NCI-H345 treated with DMSO at 0.1 percent for 48 hours (cell line): ENCODE measurements around the gene SAA4.
"Not testable (repeated sequence)": the region's sequence is repeated elsewhere in the genome, so short reads cannot be mapped to it uniquely, and the experiment has no call there.

Experiments used
- DNase-seq: peaks from one replicate; lab custom pipeline; 2025; ENCODE audit not compliant: unreplicated experiment; lab: John Stamatoyannopoulos, UW

The SAA4 gene, protein sequence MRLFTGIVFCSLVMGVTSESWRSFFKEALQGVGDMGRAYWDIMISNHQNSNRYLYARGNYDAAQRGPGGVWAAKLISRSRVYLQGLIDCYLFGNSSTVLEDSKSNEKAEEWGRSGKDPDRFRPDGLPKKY

DNA sequence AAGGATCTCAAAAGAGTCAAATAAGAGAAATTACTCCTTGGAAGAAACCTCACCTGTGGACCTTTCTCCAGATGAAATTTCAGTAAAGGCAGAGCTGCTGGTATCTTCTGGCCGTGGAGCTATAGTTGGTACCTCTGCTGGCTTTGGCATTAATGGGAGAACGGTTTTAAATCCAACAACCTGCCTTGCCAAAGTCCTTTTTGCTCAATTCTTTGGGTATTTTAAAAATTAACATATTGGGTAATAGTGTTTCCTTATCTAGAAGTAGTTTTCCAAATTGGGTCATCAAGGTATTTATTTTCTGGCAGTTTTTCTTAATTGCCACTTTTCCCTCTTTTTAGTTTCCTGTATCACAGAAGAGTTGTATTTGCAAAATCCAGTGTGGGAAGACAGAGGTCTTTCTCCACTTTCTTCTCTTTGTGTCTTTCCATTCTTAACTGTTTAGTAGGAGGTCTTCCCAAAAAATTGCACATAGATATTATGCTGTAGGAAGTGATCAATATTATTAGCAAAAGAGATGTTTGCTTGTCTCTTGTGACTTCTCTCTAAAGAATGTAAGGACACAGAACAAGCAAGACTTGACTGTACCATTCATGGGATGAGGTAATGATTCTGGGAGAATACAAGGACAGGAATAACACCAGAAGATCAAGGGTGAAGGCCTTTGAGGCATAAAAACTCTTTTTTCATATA is at the start of gene SAA4:
SAA4 (minus strand) TSS at position 139 of the 693 bp plus-strand sequence. CDS start 876 bp downstream, outside the sequence.
- DNase-seq = no peak

DNA sequence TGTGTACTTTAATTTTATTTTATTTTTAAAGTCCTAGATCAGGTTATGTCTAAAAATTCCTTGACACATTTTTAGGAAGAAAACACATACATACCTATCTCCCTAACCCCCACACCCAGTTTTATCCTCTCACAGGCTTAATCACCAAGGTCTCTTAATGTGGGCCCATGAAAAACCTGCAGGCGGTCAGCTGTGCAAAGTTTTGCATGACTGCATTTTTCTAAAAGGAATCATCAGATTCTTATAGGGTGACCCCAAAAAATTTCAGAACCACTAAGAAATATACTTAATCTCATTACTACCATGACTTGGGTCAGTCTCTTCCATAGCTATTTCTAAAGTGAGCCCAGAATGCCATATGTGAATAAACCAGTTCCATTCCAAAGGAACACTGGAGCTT is 49.2 kb upstream of the SAA4 start:
- no peak for DNase-seq

DNA sequence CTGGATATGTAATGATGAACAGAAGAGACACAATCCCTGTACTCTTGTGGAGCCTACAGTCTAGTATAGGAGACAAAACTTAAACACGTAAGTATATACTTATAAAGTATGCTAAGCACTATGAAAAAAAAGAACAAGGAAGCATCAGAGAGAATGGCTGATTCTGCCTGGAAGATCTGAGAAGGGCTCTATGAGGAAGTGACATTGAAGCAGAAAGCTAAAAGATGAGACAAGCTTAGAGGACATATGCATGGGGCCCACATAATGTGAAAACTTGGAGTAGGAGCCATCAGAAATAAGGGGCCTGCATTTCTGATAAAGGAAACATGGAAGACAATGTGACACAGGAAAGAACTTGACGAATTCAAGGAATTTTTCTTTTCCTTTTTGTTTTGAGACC is 46.0 kb upstream of the SAA4 start:
- DNase-seq = no peak

DNA sequence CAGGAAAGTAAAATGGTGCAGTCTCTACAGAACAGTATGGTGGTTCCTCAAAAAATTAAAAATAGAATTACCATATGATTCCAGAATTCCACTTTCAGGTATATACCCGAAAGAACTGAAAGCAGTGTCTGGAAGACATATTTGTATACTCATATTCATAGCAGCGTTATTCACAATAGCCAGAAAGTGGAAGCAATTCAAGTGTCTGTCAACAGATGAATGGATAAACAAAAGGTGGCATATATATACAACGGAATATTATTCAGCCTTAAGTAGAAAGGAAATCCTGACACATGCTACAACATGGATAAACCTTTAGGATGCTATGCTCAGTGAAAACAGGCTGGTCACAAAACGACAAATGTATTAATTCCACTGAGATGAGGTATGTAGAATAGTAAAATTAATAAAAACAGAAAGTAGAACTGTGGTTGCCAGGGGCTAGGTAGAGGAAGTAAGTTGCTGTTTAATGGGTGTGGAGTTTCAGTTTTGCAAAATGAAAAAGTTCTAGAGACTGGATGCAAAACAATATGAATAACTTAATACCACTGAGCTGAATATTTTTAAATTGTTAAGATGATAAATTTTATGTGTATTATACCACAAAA is 43.9 kb upstream of the SAA4 start:
- DNase-seq = no peak

DNA sequence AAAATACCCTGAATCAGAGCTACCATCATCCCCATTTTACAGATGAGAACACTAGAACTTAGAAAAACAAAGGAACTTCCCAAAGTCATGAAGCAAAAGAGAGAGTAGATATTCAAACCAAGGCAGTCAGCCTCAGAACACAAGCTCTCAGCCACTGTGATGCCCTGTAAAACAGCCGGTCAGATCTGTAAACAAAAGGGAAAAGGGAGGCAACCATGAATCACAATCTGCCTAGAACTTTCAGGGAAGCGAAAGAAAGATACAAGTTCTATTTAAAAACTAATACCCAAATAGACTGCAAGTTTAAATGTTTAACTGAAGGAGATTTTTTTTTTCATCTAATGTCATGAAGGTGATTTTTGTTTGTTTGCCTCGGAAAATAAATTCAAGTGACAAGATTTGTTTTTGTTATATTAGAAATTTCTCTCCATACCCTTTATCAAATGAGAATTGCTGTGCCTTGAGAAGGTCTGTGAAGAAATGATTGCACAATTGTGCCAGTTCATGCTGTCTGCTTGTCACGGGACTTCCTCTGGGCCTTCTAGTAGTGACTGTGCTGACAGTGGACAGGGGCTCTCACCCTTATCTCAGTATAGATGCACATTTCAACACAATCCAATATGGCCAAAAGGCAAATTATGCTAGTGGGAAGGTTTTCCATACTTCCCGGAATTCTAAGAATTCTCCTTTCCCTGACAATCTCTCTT is 41.1 kb upstream of the SAA4 start:
- DNase-seq = no peak

DNA sequence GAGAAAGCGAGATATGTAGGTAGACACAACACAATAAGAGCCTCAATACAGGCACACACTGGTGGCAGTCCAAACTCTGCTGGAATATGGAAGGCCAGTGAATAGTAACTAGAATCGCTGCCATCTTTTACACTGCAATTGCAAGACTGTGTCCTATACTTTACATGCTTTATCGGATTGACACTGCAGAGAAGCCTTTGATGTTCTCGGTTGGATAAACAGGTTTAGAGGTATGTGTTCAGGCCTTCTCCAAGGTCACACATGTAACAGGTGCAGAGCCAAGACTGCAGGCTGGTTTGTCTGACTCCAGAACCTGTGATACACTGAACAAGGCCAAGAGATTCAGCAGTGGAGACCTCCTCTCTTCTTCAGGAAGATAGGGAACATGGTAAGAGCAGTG is 34.6 kb upstream of the SAA4 start:
- no peak for DNase-seq

DNA sequence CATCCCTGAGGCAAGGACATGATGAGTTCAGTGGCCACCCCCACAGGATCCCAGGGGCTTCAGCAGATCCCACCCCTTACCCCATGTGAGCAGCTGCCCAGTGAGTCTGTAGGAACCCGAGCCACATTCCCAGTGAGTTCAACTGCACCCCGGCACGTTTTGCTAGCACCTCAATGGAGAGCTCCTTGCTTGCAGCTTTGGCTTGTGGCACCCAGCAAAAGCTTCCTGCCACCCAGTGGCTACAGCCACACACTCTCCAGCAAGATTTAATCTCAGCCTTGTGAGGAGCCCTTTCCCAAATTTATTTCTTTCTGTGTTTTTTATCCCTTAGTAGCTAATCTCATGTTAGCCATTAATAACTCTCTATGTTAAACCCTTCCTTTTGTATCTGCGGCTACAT is 33.5 kb upstream of the SAA4 start:
- DNase-seq = no peak

DNA sequence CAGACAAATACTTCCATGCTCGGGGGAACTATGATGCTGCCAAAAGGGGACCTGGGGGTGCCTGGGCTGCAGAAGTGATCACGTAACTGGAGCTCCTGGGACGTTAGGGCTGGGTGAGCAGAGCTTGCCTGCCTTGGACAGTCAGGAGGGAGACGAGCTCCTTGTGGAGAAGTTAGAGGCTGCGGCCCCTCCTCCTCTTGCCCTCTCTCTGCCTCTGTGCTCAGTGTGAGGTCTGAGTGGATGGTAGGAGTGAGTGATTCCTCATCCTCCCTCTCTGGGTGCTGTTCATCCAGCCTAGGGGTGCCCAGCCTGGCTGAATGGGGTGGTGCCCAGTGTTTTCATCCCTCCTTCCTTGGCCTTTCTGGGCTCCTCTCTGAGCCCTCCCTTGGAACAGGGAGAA is 32.6 kb upstream of the SAA4 start:
- DNase-seq = not testable (repeated sequence)

DNA sequence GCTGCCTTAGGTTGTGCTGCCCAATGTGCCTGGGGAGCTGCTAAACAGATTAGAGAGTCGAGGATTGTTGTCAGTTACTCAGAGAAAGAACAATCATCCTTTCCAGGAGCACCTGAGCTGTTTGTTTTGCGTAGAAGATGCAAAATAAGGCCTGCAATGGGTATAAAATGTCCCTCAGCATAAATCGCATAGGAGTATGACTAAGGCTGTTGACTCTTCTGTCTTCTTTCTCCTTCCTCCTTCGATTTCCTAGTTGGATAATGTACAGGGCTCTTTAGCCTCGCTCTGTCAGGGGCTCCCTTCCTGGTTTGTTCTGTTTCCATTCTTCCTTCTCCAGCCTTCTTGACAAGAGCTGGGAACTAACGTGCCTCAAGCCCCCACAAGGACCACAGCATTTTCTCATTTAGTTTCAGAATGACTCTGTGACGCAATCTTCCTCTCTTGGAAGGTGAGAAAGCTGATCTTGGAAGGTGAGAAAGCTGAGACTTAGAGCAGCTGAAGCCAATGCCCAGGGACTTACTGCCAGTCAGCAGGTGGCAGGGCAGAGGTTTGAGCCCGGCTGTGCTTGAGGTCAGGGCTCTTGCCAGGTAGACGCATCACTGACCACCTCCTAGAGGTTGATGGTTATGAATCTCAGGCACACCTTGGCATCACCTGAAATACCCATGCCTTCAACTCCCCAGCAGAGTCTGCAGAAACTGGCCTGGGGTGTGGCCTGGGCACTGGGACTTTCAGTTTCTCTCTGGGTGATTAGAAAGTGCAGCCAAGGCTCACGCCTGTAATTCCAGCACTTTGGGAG is 30.9 kb upstream of the SAA4 start:
- not testable (repeated sequence) for DNase-seq

DNA sequence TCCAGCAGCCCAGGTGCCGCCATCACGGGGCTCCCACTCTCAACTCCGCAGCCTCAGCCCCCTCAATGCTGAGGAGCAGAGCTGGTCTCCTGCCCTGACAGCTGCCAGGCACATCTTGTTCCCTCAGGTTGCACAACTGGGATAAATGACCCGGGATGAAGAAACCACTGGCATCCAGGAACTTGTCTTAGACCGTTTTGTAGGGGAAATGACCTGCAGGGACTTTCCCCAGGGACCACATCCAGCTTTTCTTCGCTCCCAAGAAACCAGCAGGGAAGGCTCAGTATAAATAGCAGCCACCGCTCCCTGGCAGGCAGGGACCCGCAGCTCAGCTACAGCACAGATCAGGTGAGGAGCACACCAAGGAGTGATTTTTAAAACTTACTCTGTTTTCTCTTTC is 29.3 kb upstream of the SAA4 start, which contains the start of gene SAA1:
SAA1 (plus strand) TSS at position 316 of the 400 bp plus-strand sequence. CDS start 624 bp downstream, outside the sequence.
- no peak for DNase-seq

DNA sequence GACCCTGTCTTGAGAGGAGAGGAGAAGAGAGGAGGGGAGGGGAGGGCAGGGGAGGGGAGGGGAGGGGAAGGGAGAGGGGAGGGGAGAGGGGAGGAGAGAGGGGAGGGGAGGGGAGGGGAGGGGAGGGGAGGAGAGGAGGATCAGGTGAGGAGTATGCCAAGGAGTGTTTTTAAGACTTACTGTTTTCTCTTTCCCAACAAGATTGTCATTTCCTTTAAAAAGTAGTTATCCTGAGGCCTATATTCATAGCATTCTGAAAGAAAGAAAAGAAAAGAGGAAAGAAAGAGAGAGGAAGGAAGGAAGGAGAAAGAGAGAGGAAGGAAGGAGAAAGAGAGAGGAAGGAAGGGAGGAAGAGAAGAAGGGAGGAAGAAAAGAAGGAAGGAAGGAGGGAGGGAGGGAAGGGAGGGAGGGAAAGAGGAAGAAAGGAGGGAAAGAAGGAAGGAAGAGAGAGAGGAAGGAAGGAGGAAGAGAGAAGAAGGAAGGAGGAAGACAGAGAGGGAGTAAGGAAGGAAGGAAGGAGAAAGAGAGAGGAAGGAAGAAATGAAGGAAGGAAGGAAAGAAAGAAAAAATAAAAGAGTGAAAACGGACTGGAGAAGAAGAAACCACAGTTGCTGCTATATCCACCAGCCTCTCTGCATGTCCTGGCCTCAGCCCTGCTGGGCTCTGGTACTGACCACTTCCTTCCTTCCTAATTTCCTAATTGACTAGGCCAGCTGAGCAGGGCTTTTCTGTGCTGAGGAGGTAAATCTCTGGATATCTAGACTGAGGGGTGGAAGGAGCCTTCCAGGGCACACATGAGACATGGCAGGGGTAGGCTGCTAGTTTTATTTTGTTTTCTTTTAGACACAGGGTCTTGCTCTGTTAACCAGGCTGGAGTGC is 28.3 kb upstream of the SAA4 start:
- no peak for DNase-seq

DNA sequence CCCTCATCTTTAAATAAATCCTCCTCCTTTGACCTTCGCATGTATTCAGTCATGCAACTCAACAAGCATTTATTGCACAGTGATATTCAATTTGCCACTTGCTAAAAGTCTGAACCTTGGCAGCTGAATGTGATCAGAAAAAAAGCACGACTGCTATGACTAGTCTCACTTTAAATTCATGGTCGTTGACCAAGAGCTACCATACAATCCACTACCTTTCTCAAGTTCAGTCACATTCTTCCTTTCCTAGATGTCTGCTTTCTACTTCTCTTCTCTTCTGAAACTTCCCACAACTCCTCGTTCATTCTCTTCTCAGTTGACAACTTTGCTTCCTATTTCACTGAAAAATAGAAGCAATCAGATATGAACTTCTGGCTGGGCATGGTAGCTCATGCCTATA is 27.4 kb upstream of the SAA4 start:
- no peak for DNase-seq

DNA sequence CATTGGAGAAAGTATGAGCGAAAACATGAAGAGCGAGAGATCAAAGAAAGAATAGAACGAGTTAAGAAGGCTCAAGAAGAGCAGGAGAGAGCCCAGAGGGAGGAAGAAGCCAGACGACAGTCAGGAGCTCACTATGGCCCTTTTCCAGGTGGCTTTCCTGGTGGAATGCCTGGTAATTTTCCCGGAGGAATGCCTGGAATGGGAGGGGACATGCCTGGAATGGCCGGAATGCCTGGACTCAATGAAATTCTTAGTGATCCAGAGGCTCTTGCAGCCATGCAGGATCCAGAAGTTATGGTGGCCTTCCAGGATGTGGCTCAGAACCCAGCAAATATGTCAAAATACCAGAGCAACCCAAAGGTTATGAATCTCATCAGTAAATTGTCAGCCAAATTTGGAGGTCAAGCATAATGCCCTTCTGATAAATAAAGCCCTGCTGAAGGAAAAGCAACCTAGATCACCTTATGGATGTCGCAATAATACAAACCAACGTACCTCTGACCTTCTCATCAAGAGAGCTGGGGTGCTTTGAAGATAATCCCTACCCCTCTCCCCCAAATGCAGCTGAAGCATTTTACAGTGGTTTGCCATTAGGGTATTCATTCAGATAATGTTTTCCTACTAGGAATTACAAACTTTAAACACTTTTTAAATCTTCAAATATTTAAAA is 26.2 kb upstream of the SAA4 start:
- DNase-seq = not testable (repeated sequence)

DNA sequence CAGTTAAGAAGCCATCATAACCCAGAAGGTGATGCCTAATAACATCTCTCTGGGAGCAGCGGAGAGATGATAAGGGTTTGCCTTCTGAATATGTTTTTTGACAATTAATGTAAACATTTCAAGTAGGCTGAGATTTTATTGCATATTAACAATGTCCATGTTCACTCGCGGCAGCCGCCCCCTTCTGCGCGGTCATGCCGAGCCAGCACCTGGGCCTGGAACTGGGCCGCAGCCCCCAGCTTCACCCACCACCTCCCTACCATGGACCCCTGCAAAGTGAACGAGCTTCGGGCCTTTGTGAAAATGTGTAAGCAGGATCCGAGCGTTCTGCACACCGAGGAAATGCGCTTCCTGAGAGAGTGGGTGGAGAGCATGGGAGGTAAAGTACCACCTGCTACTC is 25.1 kb upstream of the SAA4 start:
- no peak for DNase-seq

DNA sequence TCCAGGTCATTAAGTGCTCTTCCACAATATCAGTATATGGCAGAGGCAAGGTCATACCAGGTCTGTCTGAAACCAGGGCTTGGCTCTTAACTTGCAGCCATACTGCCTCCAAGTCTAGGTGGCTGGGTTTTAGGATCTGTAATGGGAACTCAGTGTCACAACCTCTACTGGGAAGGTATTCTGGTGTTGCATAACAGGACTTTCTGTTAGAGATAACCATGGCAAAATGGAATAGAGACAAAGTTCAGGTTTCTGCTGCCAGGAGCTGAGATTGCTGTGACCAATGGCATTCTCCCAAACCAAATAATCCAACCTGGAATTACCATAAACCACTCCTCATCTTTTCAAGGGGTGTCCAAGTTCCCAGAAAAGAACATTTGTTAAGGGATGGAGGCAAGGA is 22.7 kb upstream of the SAA4 start:
- no peak for DNase-seq

DNA sequence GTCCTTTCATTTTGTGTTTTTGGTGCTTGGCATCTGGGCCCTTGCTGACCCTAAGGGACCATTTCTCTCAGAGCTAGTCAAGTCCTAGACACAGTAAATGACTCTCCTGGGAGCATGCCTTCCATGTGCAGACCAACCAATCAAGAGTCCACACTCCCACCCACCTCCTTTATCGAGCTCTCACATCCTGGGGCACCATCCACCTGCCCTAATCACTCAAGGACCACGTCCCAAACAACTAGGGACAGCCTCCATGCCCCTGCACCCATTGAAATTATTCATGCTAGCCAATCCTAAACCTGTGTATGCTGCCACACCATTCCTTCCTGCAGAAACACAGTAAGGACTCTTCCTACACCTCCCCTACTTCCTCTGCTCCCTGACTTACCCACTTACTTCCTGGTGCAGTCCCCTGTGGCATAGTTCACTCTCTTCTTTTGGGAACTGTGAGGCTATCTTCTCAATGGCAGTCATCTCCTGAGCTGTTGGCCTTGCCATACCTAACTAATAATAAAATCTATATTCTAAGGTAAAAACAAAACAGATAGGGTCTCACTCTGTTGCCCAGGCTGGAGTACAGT is 18.3 kb upstream of the SAA4 start:
- no peak for DNase-seq

DNA sequence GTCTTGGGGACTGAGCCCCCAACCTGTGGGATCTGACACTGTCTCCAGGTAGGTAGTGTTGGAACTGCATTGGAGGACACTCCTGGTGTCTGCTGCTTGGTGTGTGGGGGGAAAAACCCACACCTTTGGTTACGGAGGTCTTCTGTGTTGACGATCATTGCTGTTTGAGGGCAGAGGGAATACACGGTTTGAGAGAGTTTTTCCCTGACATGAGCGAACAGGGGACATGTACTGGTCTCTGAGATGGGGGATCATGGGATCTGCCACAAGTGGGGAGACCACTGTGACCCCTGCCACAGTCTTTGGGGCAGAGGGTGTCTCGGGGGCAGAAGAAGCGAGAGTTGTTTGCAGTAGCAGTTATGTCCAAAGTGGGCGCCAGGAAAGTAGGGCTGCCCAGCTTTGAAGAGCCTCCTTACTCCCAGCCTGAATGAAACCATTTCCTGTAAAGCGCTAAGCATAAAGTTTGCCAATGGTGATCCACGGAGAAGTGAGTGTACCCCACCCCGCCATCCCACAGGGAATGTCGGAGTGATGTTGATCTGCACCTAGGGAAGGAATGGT is 17.3 kb upstream of the SAA4 start:
- no peak for DNase-seq

DNA sequence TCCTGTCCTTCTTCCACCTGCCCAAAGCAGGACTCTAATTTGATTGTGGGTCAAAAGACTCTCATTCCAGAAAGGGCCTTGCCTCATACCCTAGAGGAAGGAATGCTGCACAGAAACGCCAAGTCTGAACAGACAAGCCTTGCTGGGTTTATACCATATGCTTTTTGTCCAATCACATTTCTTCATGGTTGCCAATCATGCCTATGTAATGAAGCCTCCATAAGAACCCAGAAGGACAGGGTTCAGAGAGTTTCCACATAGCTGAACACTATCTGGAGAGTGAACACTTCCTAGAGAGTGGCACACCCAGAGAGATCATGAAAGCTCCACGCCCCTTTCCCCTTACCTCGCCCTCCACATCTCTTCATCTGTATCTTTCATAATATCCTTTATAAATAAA is 16.6 kb upstream of the SAA4 start:
- DNase-seq = no peak

DNA sequence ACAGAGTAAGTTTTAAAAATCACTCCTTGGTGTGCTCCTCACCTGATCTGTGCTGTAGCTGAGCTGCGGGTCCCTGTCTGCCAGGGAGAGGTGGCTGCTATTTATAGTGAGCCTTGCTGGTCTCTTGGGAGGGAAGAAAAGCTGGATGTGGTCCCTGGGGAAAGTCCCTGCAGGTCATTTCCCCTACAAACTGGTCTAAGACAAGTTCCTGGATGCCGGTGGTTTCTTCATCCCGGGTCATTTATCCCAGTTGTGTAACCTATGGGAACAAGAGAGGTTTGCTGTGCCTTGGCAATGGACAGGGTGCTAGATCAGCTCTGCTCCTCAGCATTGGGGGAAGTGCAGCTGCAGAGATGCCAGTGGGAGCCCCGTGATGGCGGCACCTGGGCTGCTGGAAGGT is 12.0 kb upstream of the SAA4 start, which contains the start of gene SAA2:
SAA2 (minus strand) TSS at position 108 of the 400 bp plus-strand sequence. CDS start 657 bp downstream, outside the sequence.
- no peak for DNase-seq
